K562 (cell line): ENCODE data around the gene PTPRG. TPM values are rescaled to one million over a fixed set of nuclear protein-coding genes. Genes with fewer than 3 reads are reported as not detected.

Source experiments
- ATAC-seq: fragments of 200-7000 bp; cut with Tn5 transposase; 3 replicates; pipeline ENCODE4 v1.9.1; 2020; ENCODE audit warnings: moderate library complexity
- BruUV-seq: library from RNA; stranded (reverse); fragments of 400-500 nt; replicated peaks from 2 replicates; lab custom pipeline; 2021; lab: Mats Ljungman, UMichigan
- CTCF ChIA-PET: fragments of 300-600 bp; formaldehyde crosslinking; extraction: SDS; loops from one replicate; lab custom pipeline; 2021; ENCODE audit warnings: low intra/inter-chr PET ratio; lab: Yijun Ruan, JAX
- POLR2A ChIA-PET: fragments of 300-600, 350-650 bp; sonication (Branson Sonifier 250); formaldehyde crosslinking; extraction: SDS; loops from one replicate; lab custom pipeline; 2021; ENCODE audit warnings: antibody characterized with exemption, inconsistent platforms; lab: Yijun Ruan, JAX
- DNase-seq, 4 experiments: peaks; one replicate each; pipeline versions ENCODE4 v3.0.0 to v3.0.0-alpha.2; 2011 to 2018; ENCODE audit warnings: low spot score in 3 of 4, mixed read lengths in 3 of 4; ENCODE audit errors: extremely low read depth in 1 of 4
- FAIRE-seq: peaks from 2 replicates; lab custom pipeline; 2011; peaks lifted over from hg19 to GRCh38; lab: Jason Lieb, UNC
- H2AFZ ChIP-seq: 2 replicates; pipeline ENCODE4 v1.6.0; 2011; ENCODE audit warnings: low read depth, low read length, control low read depth, inconsistent platforms
- H3K27ac ChIP-seq: fragments of 200-600 bp; 3 replicates; pipeline ENCODE4 v1.8.0; 2011; ENCODE audit warnings: low read depth, mild to moderate bottlenecking, control low read depth, inconsistent platforms, low read length, moderate library complexity, mixed read lengths; ENCODE audit errors: extremely low read depth
- H3K27me3 ChIP-seq, 2 experiments: fragments of 300-600 bp in 1 of 2; 2 replicates in 1 of 2; 3 replicates in 1 of 2; pipeline versions ENCODE4 v1.6.0 to v1.8.0; 2011; ENCODE audit warnings: inconsistent platforms in 2 of 2, low read length in 2 of 2, mild to moderate bottlenecking in 1 of 2, mixed read lengths in 1 of 2, moderate library complexity in 1 of 2; ENCODE audit not compliant: control insufficient read depth in 2 of 2, insufficient read depth in 2 of 2
- H3K36me3 ChIP-seq: fragments of 300-600 bp; 3 replicates; pipeline ENCODE4 v1.8.0; 2011; ENCODE audit warnings: mild to moderate bottlenecking, low read length, inconsistent platforms; ENCODE audit not compliant: control insufficient read depth, insufficient read depth
- H3K4me1 ChIP-seq, 2 experiments: fragments of 200-600 bp in 1 of 2; replicated peaks in 1 of 2; 2 replicates in 1 of 2; 3 replicates in 1 of 2; pipeline versions ENCODE4 v1.5.1 to v1.8.0; 2011; ENCODE audit warnings: inconsistent platforms in 2 of 2, low read length in 2 of 2, mild to moderate bottlenecking in 1 of 2, mixed read lengths in 1 of 2, moderate library complexity in 1 of 2; ENCODE audit not compliant: control insufficient read depth in 2 of 2, insufficient read depth in 2 of 2
- H3K4me2 ChIP-seq: 2 replicates; pipeline ENCODE4 v1.6.1; 2011; ENCODE audit warnings: low read length, control low read depth, inconsistent platforms, mixed read lengths; ENCODE audit not compliant: insufficient read depth
- H3K4me3 ChIP-seq: fragments of 200-600 bp; sonication (generic), shearing (Covaris generic); 2 replicates; pipeline ENCODE4 v1.5.1; 2016; ENCODE audit warnings: control low read depth, inconsistent platforms
- H3K79me2 ChIP-seq: fragments of 200-600 bp; 3 replicates; pipeline ENCODE4 v1.8.0; 2011; ENCODE audit warnings: low read length, inconsistent platforms; ENCODE audit not compliant: control insufficient read depth, insufficient read depth
- H3K9ac ChIP-seq, 2 experiments: 2 replicates each; pipeline versions ENCODE4 v1.6.0 to v1.6.1; 2011; ENCODE audit warnings: low read depth in 2 of 2, low read length in 2 of 2, control low read depth in 1 of 2, inconsistent platforms in 1 of 2, mild to moderate bottlenecking in 1 of 2, mixed read lengths in 1 of 2; ENCODE audit not compliant: insufficient read depth in 1 of 2
- H3K9me1 ChIP-seq: one replicate; pipeline ENCODE4 v1.6.0; 2011; ENCODE audit warnings: inconsistent platforms, mild to moderate bottlenecking, low read length, moderate library complexity; ENCODE audit not compliant: control insufficient read depth, insufficient read depth
- H3K9me3 ChIP-seq: replicated peaks from 2 replicates; pipeline ENCODE4 v1.5.1; 2011; ENCODE audit warnings: low read depth, low read length, inconsistent platforms; ENCODE audit not compliant: control insufficient read depth, insufficient read depth
- H4K20me1 ChIP-seq: replicated peaks from 2 replicates; pipeline ENCODE4 v1.6.1; 2011; ENCODE audit warnings: low read length, inconsistent platforms, mixed read lengths; ENCODE audit not compliant: control insufficient read depth, insufficient read depth
- CBX2 ChIP-seq: fragments of 200-600 bp; sonication (generic); IDR thresholded peaks from one replicate; pipeline ENCODE4 v1.6.1; 2012; ENCODE audit warnings: mild to moderate bottlenecking, low read length, inconsistent platforms; ENCODE audit not compliant: insufficient read depth, poor library complexity, severe bottlenecking
- MCM2 ChIP-seq: fragments of 450-650 bp; IDR thresholded peaks from 2 replicates; pipeline ENCODE4 v1.6.1; 2017; ENCODE audit warnings: low read depth, mild to moderate bottlenecking
- NCOA2 ChIP-seq, 2 experiments: fragments of 450-650 bp; IDR thresholded peaks; 2 replicates each; pipeline ENCODE4 v1.6.1; 2018; ENCODE audit warnings: mild to moderate bottlenecking in 2 of 2, moderate library complexity in 1 of 2; ENCODE audit not compliant: partially characterized antibody in 2 of 2
- NEUROD1 ChIP-seq: fragments of 150-350 bp; IDR thresholded peaks from 2 replicates; pipeline ENCODE4 v1.6.1; 2014; ENCODE audit warnings: borderline replicate concordance, low read length, low read depth; ENCODE audit not compliant: partially characterized antibody
- RBM17 ChIP-seq: fragments of 200-400 bp; formaldehyde crosslinking; IDR thresholded peaks from 2 replicates; pipeline ENCODE4 v1.6.1; 2017; ENCODE audit warnings: low read depth, mild to moderate bottlenecking, low read length, borderline replicate concordance
- ZZZ3 ChIP-seq: fragments of 450-650 bp; IDR thresholded peaks from 2 replicates; pipeline ENCODE4 v1.6.1; 2016; ENCODE audit warnings: antibody characterized with exemption, mild to moderate bottlenecking, moderate library complexity
- WGBS: fragments of 100-300 bp; shearing (Covaris generic); methylation state at CpG from one replicate; pipeline ENCODE4 v1.1.6; 2016; ENCODE audit warnings: low coverage, mixed read lengths; ENCODE audit not compliant: insufficient coverage; ENCODE audit errors: missing lambda C conversion rate; 5-methylcytosine and 5-hydroxymethylcytosine counted together
- in situ Hi-C: fragments of 300-500 bp; cut with MboI; formaldehyde crosslinking; loops from 4 replicates; pipeline ENCODE4 v1.15.0; 2018; ENCODE audit warnings: inconsistent platforms, mixed read lengths
- intact Hi-C: fragments of 100-400 bp; cut with micrococcal nuclease; formaldehyde crosslinking; loops from 2 replicates; pipeline ENCODE4 v1.14.2; 2022
- polyA plus RNA-seq, 8 experiments: library from polyadenylated mRNA; depleted of rRNA in 4 of 8; stranded (reverse) in 5 of 8; unstranded in 3 of 8; fragments of >200 nt; fragmentation: Nextera tagmentation in 2 of 8; fragmentation: Illumina TruSeq in 1 of 8; extraction: Ambion mirVana in 2 of 8; extraction: Trizol in 1 of 8; gene quantifications; 2 replicates each; pipeline versions ENCODE4 v1.2.1 to v1.2.3, GENCODE V29; 2011 to 2014; ENCODE audit warnings: inconsistent platforms in 1 of 8, missing spikeins in 1 of 8
- total RNA-seq, 7 experiments: library from RNA; depleted of rRNA in 6 of 7; stranded (reverse); fragments of >200 nt in 6 of 7; fragmentation: Illumina TruSeq in 2 of 7; extraction: Trizol in 2 of 7; gene quantifications; 2 replicates each; pipeline versions ENCODE4 v1.2.1 to v1.2.3, GENCODE V29; 2011 to 2021; ENCODE audit warnings: low replicate concordance in 1 of 7
- TF ChIP-seq, protein P1 (sequence below), 2 experiments: fragments of 450-650 bp; IDR thresholded peaks; 2 replicates each; pipeline ENCODE4 v1.6.1; 2018; ENCODE audit warnings: mild to moderate bottlenecking in 2 of 2, low read depth in 1 of 2; ENCODE audit not compliant: partially characterized antibody in 2 of 2

Gene PTPRG
- total and polyA plus RNA-seq, 9 of the 15 experiments (the other 6 are each of a cell fraction or from before 2014, with no cell fraction given) = 0.16 TPM; not detected in 8

DNA sequence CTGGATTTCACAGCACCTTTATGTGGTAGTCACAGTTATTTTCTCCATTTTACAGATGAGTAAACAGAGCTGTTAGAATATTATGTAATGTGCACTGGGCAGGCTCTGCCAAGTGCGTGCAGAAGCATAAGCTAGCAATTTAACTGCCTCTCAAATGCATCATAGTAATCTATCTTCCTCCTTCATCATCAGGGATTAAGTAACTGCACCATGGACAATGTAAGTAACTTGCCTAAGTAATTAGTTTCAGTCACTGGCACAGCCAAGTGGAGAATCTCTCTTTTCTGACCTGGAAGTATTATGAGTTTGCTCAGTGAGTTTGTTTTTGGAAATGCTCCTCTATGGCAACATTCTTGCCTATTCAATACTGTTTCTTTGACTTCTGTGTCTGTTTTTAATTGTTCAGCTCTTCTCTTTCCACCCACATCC, 260.5 kb downstream of the PTPRG start:
- Histone ChIP-seq H4K20me1 (no peaks in the 10 kb centered on the region), H3K4me3 (no peak overlapping the region), H3K9me3 (no peaks in the 10 kb centered on the region), H3K9me1 (no peaks in the 10 kb centered on the region), H3K4me2 (no peak overlapping the region), H3K4me1 (no peaks in the 10 kb centered on the region), H3K36me3 (no peaks in the 10 kb centered on the region; the same call in 2 of the 3 replicates), H3K9ac (no peak overlapping the region), H3K27ac (no peak overlapping the region), H3K79me2 (no peaks in the 10 kb centered on the region), H2AFZ (no peak overlapping the region), H3K27me3 (no peaks in the 10 kb centered on the region; a peak in 1 of 5 replicates)
- ChIA-PET CTCF (no interaction called here), POLR2A (no interaction called here)
- no peak for TF ChIP-seq NCOA2 (IDR thresholded peaks at IDR 0.05; ENCODE audit: partially characterized antibody in 2 of 2)
- FAIRE-seq (no peak), DNase-seq (no peak), ATAC-seq (no peak)
- 0% methylated on average over 1 of the region's 1 CpG for WGBS
- no TSS peak for BruUV-seq
- in situ Hi-C loops = no loop called here
- intact Hi-C loops = no loop called here

DNA sequence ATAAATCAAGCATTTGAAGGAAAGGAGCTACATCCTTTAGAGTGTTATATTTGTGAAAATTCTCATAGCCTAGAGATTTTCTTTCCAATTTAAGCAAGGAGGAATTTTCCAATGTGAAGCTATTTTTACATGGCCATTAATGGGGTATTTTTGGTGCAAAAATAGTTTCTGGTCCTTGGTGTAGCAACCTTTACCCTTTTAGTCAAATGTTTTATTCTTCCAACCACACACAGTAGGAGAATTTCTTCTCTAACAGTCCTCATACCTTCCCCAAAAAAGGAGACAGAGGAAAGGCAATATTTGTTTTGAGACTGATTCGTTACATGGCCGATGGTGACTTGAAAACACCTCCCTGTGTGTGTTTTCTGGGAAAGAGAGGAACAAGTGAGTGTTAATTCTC, 261.2 kb downstream of the PTPRG start:
- TF ChIP-seq NEUROD1 (no peak), MCM2 (no peak), ZZZ3 (no peak), CBX2 (no peak), RBM17 (no peak)
- TF ChIP-seq, protein P1, sequence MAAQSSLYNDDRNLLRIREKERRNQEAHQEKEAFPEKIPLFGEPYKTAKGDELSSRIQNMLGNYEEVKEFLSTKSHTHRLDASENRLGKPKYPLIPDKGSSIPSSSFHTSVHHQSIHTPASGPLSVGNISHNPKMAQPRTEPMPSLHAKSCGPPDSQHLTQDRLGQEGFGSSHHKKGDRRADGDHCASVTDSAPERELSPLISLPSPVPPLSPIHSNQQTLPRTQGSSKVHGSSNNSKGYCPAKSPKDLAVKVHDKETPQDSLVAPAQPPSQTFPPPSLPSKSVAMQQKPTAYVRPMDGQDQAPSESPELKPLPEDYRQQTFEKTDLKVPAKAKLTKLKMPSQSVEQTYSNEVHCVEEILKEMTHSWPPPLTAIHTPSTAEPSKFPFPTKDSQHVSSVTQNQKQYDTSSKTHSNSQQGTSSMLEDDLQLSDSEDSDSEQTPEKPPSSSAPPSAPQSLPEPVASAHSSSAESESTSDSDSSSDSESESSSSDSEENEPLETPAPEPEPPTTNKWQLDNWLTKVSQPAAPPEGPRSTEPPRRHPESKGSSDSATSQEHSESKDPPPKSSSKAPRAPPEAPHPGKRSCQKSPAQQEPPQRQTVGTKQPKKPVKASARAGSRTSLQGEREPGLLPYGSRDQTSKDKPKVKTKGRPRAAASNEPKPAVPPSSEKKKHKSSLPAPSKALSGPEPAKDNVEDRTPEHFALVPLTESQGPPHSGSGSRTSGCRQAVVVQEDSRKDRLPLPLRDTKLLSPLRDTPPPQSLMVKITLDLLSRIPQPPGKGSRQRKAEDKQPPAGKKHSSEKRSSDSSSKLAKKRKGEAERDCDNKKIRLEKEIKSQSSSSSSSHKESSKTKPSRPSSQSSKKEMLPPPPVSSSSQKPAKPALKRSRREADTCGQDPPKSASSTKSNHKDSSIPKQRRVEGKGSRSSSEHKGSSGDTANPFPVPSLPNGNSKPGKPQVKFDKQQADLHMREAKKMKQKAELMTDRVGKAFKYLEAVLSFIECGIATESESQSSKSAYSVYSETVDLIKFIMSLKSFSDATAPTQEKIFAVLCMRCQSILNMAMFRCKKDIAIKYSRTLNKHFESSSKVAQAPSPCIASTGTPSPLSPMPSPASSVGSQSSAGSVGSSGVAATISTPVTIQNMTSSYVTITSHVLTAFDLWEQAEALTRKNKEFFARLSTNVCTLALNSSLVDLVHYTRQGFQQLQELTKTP (IDR thresholded peaks at IDR 0.05; ENCODE audit: low read depth in 1 of 2, partially characterized antibody in 2 of 2) = no peak
- Histone ChIP-seq H3K27me3 (no peaks in the 10 kb centered on the region; a peak in 1 of 5 replicates), H3K9me3 (no peaks in the 10 kb centered on the region), H3K27ac (no peak overlapping the region), H3K79me2 (no peaks in the 10 kb centered on the region), H3K36me3 (no peaks in the 10 kb centered on the region; the same call in 2 of the 3 replicates), H3K4me1 (no peaks in the 10 kb centered on the region), H3K9ac (no peak overlapping the region), H2AFZ (no peak overlapping the region), H3K4me3 (no peak overlapping the region), H3K4me2 (no peak overlapping the region), H3K9me1 (no peaks in the 10 kb centered on the region), H4K20me1 (no peaks in the 10 kb centered on the region)
- intact Hi-C loops = no loop called here
- no TSS peak for BruUV-seq
- CTCF ChIA-PET = no interaction called here
- WGBS = no CpG with 5 or more reads among the region's 2 CpGs
- in situ Hi-C loops = no loop called here
- POLR2A ChIA-PET = no interaction called here
- FAIRE-seq (no peak), ATAC-seq (no peak), DNase-seq (no peak)
